Endothelial cell (in vitro differentiated cells): Measurements from ENCODE around the gene IQGAP2. TPM values are rescaled to one million over a fixed set of nuclear protein-coding genes. Genes with fewer than 3 reads are reported as not detected.

Experiments used
- DNase-seq: peaks from one replicate; pipeline ENCODE4 v3.0.0; 2021; ENCODE audit warnings: low spot score
- H3K27ac Mint-ChIP-seq: one replicate; pipeline ENCODE4 v1.8.0; 2021; ENCODE audit warnings: mixed read lengths, inconsistent platforms; ENCODE audit not compliant: unreplicated experiment
- H3K27me3 Mint-ChIP-seq: one replicate; pipeline ENCODE4 v1.8.0; 2021; ENCODE audit warnings: mild to moderate bottlenecking, moderate library complexity, mixed read lengths, inconsistent platforms; ENCODE audit not compliant: unreplicated experiment
- H3K36me3 Mint-ChIP-seq: one replicate; pipeline ENCODE4 v1.8.0; 2021; ENCODE audit warnings: mild to moderate bottlenecking, low read depth, mixed read lengths, inconsistent platforms; ENCODE audit not compliant: unreplicated experiment
- H3K4me1 Mint-ChIP-seq: one replicate; pipeline ENCODE4 v1.8.0; 2021; ENCODE audit warnings: mild to moderate bottlenecking, mixed read lengths, inconsistent platforms; ENCODE audit not compliant: unreplicated experiment
- H3K4me3 Mint-ChIP-seq: one replicate; pipeline ENCODE4 v1.8.0; 2021; ENCODE audit warnings: mild to moderate bottlenecking, mixed read lengths, inconsistent platforms; ENCODE audit not compliant: unreplicated experiment
- H3K9me3 Mint-ChIP-seq: one replicate; pipeline ENCODE4 v1.8.0; 2021; ENCODE audit warnings: mixed read lengths, inconsistent platforms; ENCODE audit not compliant: unreplicated experiment
- CTCF ChIP-seq: fragments of 200-600 bp; sonication (generic); IDR thresholded peaks from one replicate; pipeline ENCODE4 v1.5.0; 2021; ENCODE audit warnings: antibody characterized with exemption; ENCODE audit not compliant: unreplicated experiment
- total RNA-seq: library from RNA; stranded (reverse); fragmentation: NEBNext Ultra II Directional; extraction: Animal tissue kit (Norgen Biotek cat#: 25700); gene quantifications from one replicate; pipeline ENCODE4 v1.2.1, GENCODE V29; 2021; ENCODE audit not compliant: unreplicated experiment

IQGAP2 gene
- total RNA-seq, 1 donor from 2014 or later = 43.4 TPM

GRCh38 chr5:76582230-76583162 lies 179.4 kb downstream of the IQGAP2 start:
- no peak for DNase-seq
- TF ChIP-seq CTCF = no peak
- Mint-ChIP-seq H3K4me1 (peaks cover 35% of the 10 kb centered on the region), H3K27ac (peak overlapping the region; percentile 18), H3K4me3 (no peak overlapping the region), H3K9me3 (no peaks in the 10 kb centered on the region), H3K36me3 (no peaks in the 10 kb centered on the region), H3K27me3 (no peaks in the 10 kb centered on the region)

GRCh38 chr5:76583163-76584047 lies 180.3 kb downstream of the IQGAP2 start:
- peak; percentile 40 for TF ChIP-seq CTCF
- no peaks in the 10 kb centered on the region for H3K27me3 Mint-ChIP-seq
- peaks cover 28% of the 10 kb centered on the region for H3K4me1 Mint-ChIP-seq
- no peak overlapping the region for H3K4me3 Mint-ChIP-seq
- H3K27ac Mint-ChIP-seq = peak overlapping the region; percentile 48
- H3K9me3 Mint-ChIP-seq = no peaks in the 10 kb centered on the region
- H3K36me3 Mint-ChIP-seq = no peaks in the 10 kb centered on the region
- DNase-seq = no peak

GRCh38 chr5:76585783-76586217 lies 182.7 kb downstream of the IQGAP2 start:
- no peaks in the 10 kb centered on the region for H3K9me3 Mint-ChIP-seq
- no peaks in the 10 kb centered on the region for H3K36me3 Mint-ChIP-seq
- H3K4me1 Mint-ChIP-seq = peaks cover 20% of the 10 kb centered on the region
- no peak overlapping the region for H3K27ac Mint-ChIP-seq
- no peak overlapping the region for H3K4me3 Mint-ChIP-seq
- TF ChIP-seq CTCF = no peak
- no peak for DNase-seq
- no peaks in the 10 kb centered on the region for H3K27me3 Mint-ChIP-seq

- no peak for TF ChIP-seq CTCF
- no peaks in the 10 kb centered on the region for H3K9me3 Mint-ChIP-seq
- no peaks in the 10 kb centered on the region for H3K27me3 Mint-ChIP-seq
- H3K4me1 Mint-ChIP-seq = peaks cover 13% of the 10 kb centered on the region
- H3K36me3 Mint-ChIP-seq = peaks cover 4% of the 10 kb centered on the region
- H3K4me3 Mint-ChIP-seq = no peak overlapping the region
- DNase-seq = no peak
- H3K27ac Mint-ChIP-seq = no peak overlapping the region
Observed at GRCh38 chr5:76586531-76586930, 183.4 kb downstream of the IQGAP2 start.
